Measurements from ENCODE around the gene FAM193A. TPM values are rescaled to one million over a fixed set of nuclear protein-coding genes. Genes with fewer than 3 reads are reported as not detected.

The FAM193A gene
- total RNA-seq, 6 donors from 2014 or later, result 23.7 to 87.0 (median 27.1) TPM

DNA sequence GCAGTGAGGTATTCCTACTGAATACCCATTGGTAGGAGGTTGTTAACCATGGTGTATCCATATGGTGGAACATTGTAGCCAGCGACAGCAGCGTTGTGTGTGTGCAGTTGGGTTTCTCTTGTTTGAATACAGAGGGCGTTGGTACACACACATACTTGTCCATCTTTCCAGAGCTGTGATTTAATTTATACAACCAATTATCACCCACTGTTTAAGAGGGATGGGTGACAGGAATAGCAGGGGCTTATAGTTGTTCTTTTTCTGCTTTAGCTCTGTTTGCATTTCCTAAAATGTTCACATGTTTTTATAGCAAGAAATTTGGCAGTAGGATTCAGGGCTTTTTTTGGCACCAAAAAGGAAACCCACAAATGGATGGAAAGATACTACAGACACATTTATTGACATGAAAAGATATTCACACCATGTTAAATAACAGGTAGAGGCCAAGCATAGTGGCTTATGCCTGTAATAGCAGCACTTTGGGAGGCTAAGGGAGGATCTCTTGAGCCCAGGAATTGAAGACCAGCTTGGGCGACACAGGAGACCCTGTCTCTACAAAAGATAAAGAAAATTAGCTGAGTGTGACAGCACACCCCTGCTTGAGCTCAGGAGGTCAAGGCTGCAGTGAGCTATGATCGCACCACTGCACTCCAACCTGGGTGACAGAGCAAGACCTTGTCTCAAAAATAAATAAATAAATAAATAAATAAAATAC is 159.1 kb downstream of the FAM193A start:
- Histone ChIP-seq H3K27ac (no peak overlapping the region), H3K27me3 (no peaks in the 10 kb centered on the region), H3K4me3 (no peak overlapping the region), H3K9me3 (no peaks in the 10 kb centered on the region), H3K4me1 (no peaks in the 10 kb centered on the region), H3K36me3 (peaks cover 47 to 99% (median 91%) of the 10 kb centered on the region in 4 donors)
- TF ChIP-seq EP300 (IDR thresholded peaks at IDR 0.05) (no peak), POLR2A (IDR thresholded peaks at IDR 0.05) (no peak), POLR2AphosphoS5 (IDR thresholded peaks at IDR 0.05) (no peak)
- TF ChIP-seq, protein P1, sequence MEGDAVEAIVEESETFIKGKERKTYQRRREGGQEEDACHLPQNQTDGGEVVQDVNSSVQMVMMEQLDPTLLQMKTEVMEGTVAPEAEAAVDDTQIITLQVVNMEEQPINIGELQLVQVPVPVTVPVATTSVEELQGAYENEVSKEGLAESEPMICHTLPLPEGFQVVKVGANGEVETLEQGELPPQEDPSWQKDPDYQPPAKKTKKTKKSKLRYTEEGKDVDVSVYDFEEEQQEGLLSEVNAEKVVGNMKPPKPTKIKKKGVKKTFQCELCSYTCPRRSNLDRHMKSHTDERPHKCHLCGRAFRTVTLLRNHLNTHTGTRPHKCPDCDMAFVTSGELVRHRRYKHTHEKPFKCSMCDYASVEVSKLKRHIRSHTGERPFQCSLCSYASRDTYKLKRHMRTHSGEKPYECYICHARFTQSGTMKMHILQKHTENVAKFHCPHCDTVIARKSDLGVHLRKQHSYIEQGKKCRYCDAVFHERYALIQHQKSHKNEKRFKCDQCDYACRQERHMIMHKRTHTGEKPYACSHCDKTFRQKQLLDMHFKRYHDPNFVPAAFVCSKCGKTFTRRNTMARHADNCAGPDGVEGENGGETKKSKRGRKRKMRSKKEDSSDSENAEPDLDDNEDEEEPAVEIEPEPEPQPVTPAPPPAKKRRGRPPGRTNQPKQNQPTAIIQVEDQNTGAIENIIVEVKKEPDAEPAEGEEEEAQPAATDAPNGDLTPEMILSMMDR (IDR thresholded peaks at IDR 0.05), result no peak
- ATAC-seq (ENCODE audit: low FRiP score in 2 of 2) (no peak), DNase-seq (no peak)
- WGBS, 2 donors, result 88 to 93% methylated on average over 5 of the region's 5 CpGs

GRCh38 chr4:2696423-2696822 is 160.0 kb downstream of the FAM193A start:
- no peaks in the 10 kb centered on the region for H3K9me3 ChIP-seq
- no peaks in the 10 kb centered on the region for H3K27me3 ChIP-seq
- peaks cover 43 to 99% (median 89%) of the 10 kb centered on the region in 4 donors for H3K36me3 ChIP-seq
- TF ChIP-seq POLR2A (IDR thresholded peaks at IDR 0.05) (no peak), EP300 (IDR thresholded peaks at IDR 0.05) (no peak), POLR2AphosphoS5 (IDR thresholded peaks at IDR 0.05) (no peak)
- TF ChIP-seq, protein P1 (IDR thresholded peaks at IDR 0.05), result no peak
- no peaks in the 10 kb centered on the region for H3K4me1 ChIP-seq
- no peak for DNase-seq
- 92 to 93% methylated on average over 14 of the region's 14 CpGs for WGBS, 2 donors
- no peak overlapping the region for H3K27ac ChIP-seq
- no peak overlapping the region for H3K4me3 ChIP-seq
- ATAC-seq (ENCODE audit: low FRiP score in 2 of 2), result no peak

GRCh38 chr4:2697995-2698414 is 161.6 kb downstream of the FAM193A start:
- 88 to 95% methylated on average over 7 to 8 of the region's 8 CpGs for WGBS, 2 donors

GRCh38 chr4:2698504-2698903 is 162.1 kb downstream of the FAM193A start:
- Histone ChIP-seq H3K36me3 (peaks cover 42 to 99% (median 91%) of the 10 kb centered on the region in 4 donors), H3K4me3 (no peak overlapping the region), H3K9me3 (no peaks in the 10 kb centered on the region), H3K27me3 (no peaks in the 10 kb centered on the region), H3K4me1 (no peaks in the 10 kb centered on the region), H3K27ac (no peak overlapping the region)
- ATAC-seq (ENCODE audit: low FRiP score in 2 of 2) (no peak), DNase-seq (no peak)
- WGBS, 2 donors, result 90 to 92% methylated on average over 1 of the region's 1 CpG
- TF ChIP-seq, protein P1 (IDR thresholded peaks at IDR 0.05), result no peak
- TF ChIP-seq POLR2A (IDR thresholded peaks at IDR 0.05) (no peak), POLR2AphosphoS5 (IDR thresholded peaks at IDR 0.05) (no peak), EP300 (IDR thresholded peaks at IDR 0.05) (no peak)

More at GRCh38 chr4:2697995-2698414, 161.6 kb downstream of the FAM193A start:
- no peak overlapping the region for H3K27ac ChIP-seq
- TF ChIP-seq, protein P1 (IDR thresholded peaks at IDR 0.05), result no peak
- TF ChIP-seq POLR2A (IDR thresholded peaks at IDR 0.05) (no peak), POLR2AphosphoS5 (IDR thresholded peaks at IDR 0.05) (no peak), EP300 (IDR thresholded peaks at IDR 0.05) (no peak)
- no peaks in the 10 kb centered on the region for H3K9me3 ChIP-seq
- H3K27me3 ChIP-seq, result no peaks in the 10 kb centered on the region
- no peak overlapping the region for H3K4me3 ChIP-seq
- no peaks in the 10 kb centered on the region for H3K4me1 ChIP-seq
- DNase-seq (no peak), ATAC-seq (ENCODE audit: low FRiP score in 2 of 2) (no peak)
- peaks cover 43 to 99% (median 91%) of the 10 kb centered on the region in 4 donors for H3K36me3 ChIP-seq
